Osteoblast (primary cell): ENCODE measurements around the gene ATL1. TPM values are rescaled to one million over a fixed set of nuclear protein-coding genes. Genes with fewer than 3 reads are reported as not detected.

ENCODE experiments used
- DNase-seq: peaks from one replicate; pipeline ENCODE4 v3.0.0; 2011; ENCODE audit warnings: low spot score, mixed read lengths; ENCODE audit not compliant: insufficient read length; ENCODE audit errors: missing footprints
- H2AFZ ChIP-seq: 2 replicates; pipeline ENCODE4 v1.6.0; 2011; ENCODE audit warnings: mild to moderate bottlenecking, low read length
- H3K27ac ChIP-seq: 2 replicates; pipeline ENCODE4 v1.5.1; 2011; ENCODE audit warnings: mild to moderate bottlenecking, low read depth, low read length, moderate library complexity
- H3K27me3 ChIP-seq: 2 replicates; pipeline ENCODE4 v1.6.0; 2012; ENCODE audit warnings: mild to moderate bottlenecking, control low read depth, inconsistent platforms, low read length, moderate library complexity; ENCODE audit not compliant: insufficient read depth
- H3K36me3 ChIP-seq: 2 replicates; pipeline ENCODE4 v1.5.1; 2011; ENCODE audit warnings: mild to moderate bottlenecking, low read length, control low read depth, moderate library complexity; ENCODE audit not compliant: insufficient read depth
- H3K4me1 ChIP-seq: 2 replicates; pipeline ENCODE4 v1.5.1; 2011; ENCODE audit warnings: mild to moderate bottlenecking, low read length, control low read depth, moderate library complexity; ENCODE audit not compliant: insufficient read depth
- H3K4me2 ChIP-seq: 2 replicates; pipeline ENCODE4 v1.6.0; 2011; ENCODE audit warnings: mild to moderate bottlenecking, low read length; ENCODE audit not compliant: insufficient read depth
- H3K4me3 ChIP-seq: fragments of 200-600 bp; sonication (generic); 3 replicates; pipeline ENCODE4 v1.5.1; 2012; ENCODE audit warnings: mild to moderate bottlenecking, low read length, inconsistent platforms; ENCODE audit not compliant: insufficient read depth
- H3K79me2 ChIP-seq: 2 replicates; pipeline ENCODE4 v1.6.0; 2012; ENCODE audit warnings: mild to moderate bottlenecking, low read length, control low read depth, inconsistent platforms; ENCODE audit not compliant: insufficient read depth
- H3K9me3 ChIP-seq: 2 replicates; pipeline ENCODE4 v1.5.1; 2011; ENCODE audit warnings: low read depth, low read length, control low read depth
- H4K20me1 ChIP-seq: 2 replicates; pipeline ENCODE4 v1.6.0; 2012; ENCODE audit warnings: mild to moderate bottlenecking, low read length, control low read depth; ENCODE audit not compliant: insufficient read depth
- total RNA-seq: library from RNA; depleted of rRNA; stranded (reverse); fragments of >200 nt; gene quantifications from 2 replicates; pipeline ENCODE4 v1.2.3, GENCODE V29; 2012
- TF ChIP-seq, protein P1 (sequence below): IDR thresholded peaks from 2 replicates; pipeline ENCODE4 v1.5.1; 2011; ENCODE audit warnings: mild to moderate bottlenecking, low read depth, low read length, moderate library complexity; ENCODE audit errors: extremely low read depth

Gene ATL1
- total RNA-seq, 1 donor, result 6.5 TPM

- Histone ChIP-seq H2AFZ (no peak overlapping the region), H3K36me3 (no peaks in the 10 kb centered on the region), H3K4me1 (no peaks in the 10 kb centered on the region), H3K4me3 (no peak overlapping the region), H4K20me1 (no peaks in the 10 kb centered on the region), H3K9me3 (no peaks in the 10 kb centered on the region), H3K4me2 (no peak overlapping the region), H3K27ac (no peak overlapping the region), H3K27me3 (no peaks in the 10 kb centered on the region), H3K79me2 (no peaks in the 10 kb centered on the region)
- no peak for DNase-seq
- TF ChIP-seq, protein P1, sequence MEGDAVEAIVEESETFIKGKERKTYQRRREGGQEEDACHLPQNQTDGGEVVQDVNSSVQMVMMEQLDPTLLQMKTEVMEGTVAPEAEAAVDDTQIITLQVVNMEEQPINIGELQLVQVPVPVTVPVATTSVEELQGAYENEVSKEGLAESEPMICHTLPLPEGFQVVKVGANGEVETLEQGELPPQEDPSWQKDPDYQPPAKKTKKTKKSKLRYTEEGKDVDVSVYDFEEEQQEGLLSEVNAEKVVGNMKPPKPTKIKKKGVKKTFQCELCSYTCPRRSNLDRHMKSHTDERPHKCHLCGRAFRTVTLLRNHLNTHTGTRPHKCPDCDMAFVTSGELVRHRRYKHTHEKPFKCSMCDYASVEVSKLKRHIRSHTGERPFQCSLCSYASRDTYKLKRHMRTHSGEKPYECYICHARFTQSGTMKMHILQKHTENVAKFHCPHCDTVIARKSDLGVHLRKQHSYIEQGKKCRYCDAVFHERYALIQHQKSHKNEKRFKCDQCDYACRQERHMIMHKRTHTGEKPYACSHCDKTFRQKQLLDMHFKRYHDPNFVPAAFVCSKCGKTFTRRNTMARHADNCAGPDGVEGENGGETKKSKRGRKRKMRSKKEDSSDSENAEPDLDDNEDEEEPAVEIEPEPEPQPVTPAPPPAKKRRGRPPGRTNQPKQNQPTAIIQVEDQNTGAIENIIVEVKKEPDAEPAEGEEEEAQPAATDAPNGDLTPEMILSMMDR, result no peak
Observed at GRCh38 chr14:50594577-50595316, 34.8 kb downstream of the ATL1 start.

DNA sequence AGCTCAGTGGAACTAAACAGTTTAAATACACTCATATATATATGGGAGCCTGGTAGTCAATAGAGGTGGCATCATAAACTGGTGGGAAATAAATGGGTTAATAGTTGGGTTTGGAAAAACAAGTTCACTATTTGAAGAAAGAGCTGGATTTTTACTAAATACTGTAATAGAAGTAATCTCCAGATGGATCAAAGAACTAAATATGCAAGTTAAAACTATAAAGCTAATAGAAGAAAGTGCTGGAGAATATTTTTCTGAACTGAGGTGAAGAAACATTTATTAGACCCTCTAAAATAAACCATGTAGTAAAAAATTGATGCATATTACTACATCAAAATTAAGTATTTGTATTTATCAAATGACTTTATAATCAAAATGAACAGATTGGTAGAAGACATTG, 38.8 kb downstream of the ATL1 start:
- no peak for DNase-seq
- H2AFZ ChIP-seq, result no peak overlapping the region
- H3K9me3 ChIP-seq, result no peaks in the 10 kb centered on the region
- TF ChIP-seq, protein P1, result no peak
- no peak overlapping the region for H3K4me3 ChIP-seq
- H3K27me3 ChIP-seq, result no peaks in the 10 kb centered on the region
- no peaks in the 10 kb centered on the region for H3K36me3 ChIP-seq
- H3K27ac ChIP-seq, result no peak overlapping the region
- H3K79me2 ChIP-seq, result no peaks in the 10 kb centered on the region
- peaks cover 8% of the 10 kb centered on the region for H3K4me1 ChIP-seq
- no peaks in the 10 kb centered on the region for H4K20me1 ChIP-seq
- no peak overlapping the region for H3K4me2 ChIP-seq

DNA sequence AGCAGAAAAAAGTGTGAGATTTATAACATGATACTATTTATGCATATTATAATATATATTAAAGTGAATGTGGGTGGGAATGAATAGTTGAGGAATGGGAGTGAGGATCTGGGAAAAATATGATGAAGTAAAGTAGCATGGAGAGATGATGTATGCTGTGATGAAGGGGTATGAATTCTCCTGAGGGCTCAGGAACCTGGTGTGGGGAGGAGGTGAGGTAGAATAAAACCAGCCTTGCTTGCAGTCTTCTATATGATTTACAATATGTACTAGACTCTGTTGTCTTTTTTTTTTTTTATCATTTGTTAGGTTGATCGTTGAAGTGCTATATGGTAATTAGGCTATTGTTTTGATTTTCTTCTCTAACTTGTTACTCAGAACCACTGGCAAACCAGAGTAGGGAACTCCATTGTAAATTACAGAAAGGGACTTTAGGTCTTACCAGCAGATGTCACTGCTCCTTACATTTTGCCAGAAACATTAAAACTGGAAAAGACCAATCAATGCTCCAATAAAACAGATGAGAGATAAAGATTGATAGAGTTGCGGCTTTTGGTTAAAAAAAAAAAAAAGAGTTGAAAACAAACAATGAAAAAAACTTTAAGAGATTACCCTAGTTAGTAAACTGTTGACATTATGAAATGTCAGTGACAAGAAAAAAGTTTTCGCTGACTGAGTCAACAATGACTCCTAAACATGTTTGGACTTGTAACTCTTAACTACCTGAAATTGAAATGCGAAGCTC, 39.9 kb downstream of the ATL1 start:
- no peaks in the 10 kb centered on the region for H3K9me3 ChIP-seq
- peaks cover 8% of the 10 kb centered on the region for H3K4me1 ChIP-seq
- H3K27ac ChIP-seq, result no peak overlapping the region
- TF ChIP-seq, protein P1, result peak; percentile 68
- no peaks in the 10 kb centered on the region for H4K20me1 ChIP-seq
- H3K27me3 ChIP-seq, result no peaks in the 10 kb centered on the region
- no peak overlapping the region for H2AFZ ChIP-seq
- no peaks in the 10 kb centered on the region for H3K36me3 ChIP-seq
- H3K4me3 ChIP-seq, result no peak overlapping the region
- no peaks in the 10 kb centered on the region for H3K79me2 ChIP-seq
- peak; percentile 1 for DNase-seq
- H3K4me2 ChIP-seq, result peak overlapping the region; percentile 47

DNA sequence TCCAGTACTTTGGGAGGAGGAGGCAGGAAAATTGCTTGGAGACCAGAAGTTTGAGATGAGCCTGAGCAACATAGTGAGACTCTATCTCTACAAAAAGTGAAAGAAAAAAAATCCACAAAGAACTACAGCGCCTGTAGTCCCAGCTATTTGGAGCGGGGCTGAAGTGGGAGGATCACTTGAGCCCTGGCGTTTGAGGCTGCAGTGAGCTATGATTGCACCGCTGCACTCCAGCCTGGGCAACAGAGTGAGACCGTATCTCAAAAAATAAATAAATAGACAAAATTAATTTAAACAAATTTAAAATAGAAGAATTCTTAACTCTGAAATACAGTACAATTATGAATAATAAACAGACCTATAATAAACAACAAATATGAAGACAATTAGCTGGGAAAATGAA, 40.9 kb downstream of the ATL1 start:
- TF ChIP-seq, protein P1, result no peak

More for the DNA sequence above, 40.9 kb downstream of the ATL1 start:
- Histone ChIP-seq H3K4me3 (no peak overlapping the region), H3K79me2 (no peaks in the 10 kb centered on the region), H3K27me3 (no peaks in the 10 kb centered on the region), H3K27ac (no peak overlapping the region), H3K36me3 (no peaks in the 10 kb centered on the region), H3K9me3 (no peaks in the 10 kb centered on the region), H2AFZ (no peak overlapping the region), H4K20me1 (no peaks in the 10 kb centered on the region), H3K4me1 (peaks cover 9% of the 10 kb centered on the region), H3K4me2 (no peak overlapping the region)
- no peak for DNase-seq
